ENCODE results near the gene MAML3.

MAML3 gene

GRCh38 chr4:140019619-140020347, 134.2 kb downstream of the MAML3 start:
- TF ChIP-seq, protein P1, sequence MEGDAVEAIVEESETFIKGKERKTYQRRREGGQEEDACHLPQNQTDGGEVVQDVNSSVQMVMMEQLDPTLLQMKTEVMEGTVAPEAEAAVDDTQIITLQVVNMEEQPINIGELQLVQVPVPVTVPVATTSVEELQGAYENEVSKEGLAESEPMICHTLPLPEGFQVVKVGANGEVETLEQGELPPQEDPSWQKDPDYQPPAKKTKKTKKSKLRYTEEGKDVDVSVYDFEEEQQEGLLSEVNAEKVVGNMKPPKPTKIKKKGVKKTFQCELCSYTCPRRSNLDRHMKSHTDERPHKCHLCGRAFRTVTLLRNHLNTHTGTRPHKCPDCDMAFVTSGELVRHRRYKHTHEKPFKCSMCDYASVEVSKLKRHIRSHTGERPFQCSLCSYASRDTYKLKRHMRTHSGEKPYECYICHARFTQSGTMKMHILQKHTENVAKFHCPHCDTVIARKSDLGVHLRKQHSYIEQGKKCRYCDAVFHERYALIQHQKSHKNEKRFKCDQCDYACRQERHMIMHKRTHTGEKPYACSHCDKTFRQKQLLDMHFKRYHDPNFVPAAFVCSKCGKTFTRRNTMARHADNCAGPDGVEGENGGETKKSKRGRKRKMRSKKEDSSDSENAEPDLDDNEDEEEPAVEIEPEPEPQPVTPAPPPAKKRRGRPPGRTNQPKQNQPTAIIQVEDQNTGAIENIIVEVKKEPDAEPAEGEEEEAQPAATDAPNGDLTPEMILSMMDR (IDR thresholded peaks at IDR 0.05; ENCODE audit: low read depth, low read length) = no peak
- no peak overlapping the region for H3K4me3 ChIP-seq (replicated peaks in 1 of 2; ENCODE audit: low read depth in 2 of 2, low read length in 2 of 2)
- DNase-seq (ENCODE audit: low read depth in 2 of 2) = no peak

DNA sequence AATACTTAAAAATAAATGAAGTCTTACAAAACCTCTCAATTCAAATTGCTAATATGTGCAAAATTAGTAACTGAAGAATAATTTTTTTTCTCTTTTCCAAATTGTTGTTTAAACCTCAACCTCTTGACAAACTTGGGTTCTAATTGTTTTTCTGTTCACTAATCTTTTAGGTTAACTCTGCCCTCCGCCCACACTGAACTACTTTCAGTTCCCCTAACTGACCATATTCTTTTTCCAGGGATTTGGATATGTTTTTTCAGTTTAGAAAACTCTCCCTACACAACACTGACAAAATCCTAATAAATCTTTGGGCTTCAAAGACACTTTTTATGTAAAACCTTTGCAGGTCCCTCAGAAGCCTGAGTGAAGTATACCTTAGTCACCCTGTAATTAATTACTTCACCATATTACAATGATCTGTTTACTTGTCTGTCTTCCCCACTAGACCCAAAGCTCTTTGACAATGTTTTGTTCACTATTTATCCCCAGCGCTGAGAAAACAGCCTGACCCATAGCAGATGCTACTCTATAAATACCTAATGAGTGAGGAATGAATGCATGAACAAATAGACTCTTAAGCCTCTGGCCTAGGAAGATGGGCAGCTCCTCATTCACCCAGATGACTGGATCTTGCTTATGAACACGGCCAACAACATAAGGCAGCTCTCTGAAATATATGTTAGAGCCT, 134.9 kb downstream of the MAML3 start:
- no peak overlapping the region for H3K4me3 ChIP-seq (replicated peaks in 1 of 2; ENCODE audit: low read depth in 2 of 2, low read length in 2 of 2)
- no peak for DNase-seq (ENCODE audit: low read depth in 2 of 2)
- TF ChIP-seq, protein P1 (IDR thresholded peaks at IDR 0.05; ENCODE audit: low read depth, low read length) = no peak

GRCh38 chr4:140014284-140014683, 139.7 kb downstream of the MAML3 start:
- H3K4me3 ChIP-seq (replicated peaks in 1 of 2; ENCODE audit: low read depth in 2 of 2, low read length in 2 of 2) = no peak overlapping the region
- TF ChIP-seq, protein P1 (IDR thresholded peaks at IDR 0.05; ENCODE audit: low read depth, low read length) = no peak
- DNase-seq (ENCODE audit: low read depth in 2 of 2) = peak in 1 of 2 donors; percentile 74

- TF ChIP-seq, protein P1 (IDR thresholded peaks at IDR 0.05; ENCODE audit: low read depth, low read length) = peak; percentile 64
- H3K4me3 ChIP-seq (replicated peaks in 1 of 2; ENCODE audit: low read depth in 2 of 2, low read length in 2 of 2) = no peak overlapping the region
- DNase-seq (ENCODE audit: low read depth in 2 of 2) = peak; percentile 74 to 92
Observed at GRCh38 chr4:140012688-140013486, 141.1 kb downstream of the MAML3 start.

DNA sequence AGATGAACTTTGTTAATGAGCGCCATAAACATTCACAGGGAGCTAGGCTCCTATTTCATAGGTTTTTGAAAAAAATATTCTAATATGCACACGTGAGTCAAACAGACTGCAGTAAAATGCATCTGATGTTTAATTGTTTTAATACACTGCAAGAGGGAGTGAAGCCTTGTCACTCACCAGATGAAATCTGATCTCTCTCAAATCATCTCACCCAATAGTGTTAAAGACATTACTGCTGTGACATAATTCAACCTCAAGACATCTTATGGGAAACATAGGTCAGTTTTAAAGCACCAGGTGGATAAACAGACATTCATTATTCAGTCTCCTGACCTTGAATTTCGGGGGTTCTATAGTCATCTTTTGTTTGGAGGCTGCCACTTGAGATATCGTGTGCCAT, 148.3 kb downstream of the MAML3 start:
- TF ChIP-seq, protein P1 (IDR thresholded peaks at IDR 0.05; ENCODE audit: low read depth, low read length) = no peak
- no peak for DNase-seq (ENCODE audit: low read depth in 2 of 2)
- H3K4me3 ChIP-seq (replicated peaks in 1 of 2; ENCODE audit: low read depth in 2 of 2, low read length in 2 of 2) = no peak overlapping the region

- DNase-seq (ENCODE audit: low read depth in 2 of 2) = no peak
- TF ChIP-seq, protein P1 (IDR thresholded peaks at IDR 0.05; ENCODE audit: low read depth, low read length) = no peak
- peak overlapping the region; percentile 24 to 27 for H3K4me3 ChIP-seq (replicated peaks in 1 of 2; ENCODE audit: low read depth in 2 of 2, low read length in 2 of 2)
Observed at GRCh38 chr4:140004922-140005627, 148.9 kb downstream of the MAML3 start.
